RWPE2 (cell line): ENCODE measurements around the gene STX1B.
A peak's percentile ranks its signal among the peaks of the same experiment; 100 is the strongest.

Experiments
- ATAC-seq: fragments of 200-7000 bp; cut with Tn5 transposase; 3 replicates; pipeline ENCODE4 v1.9.1; 2021; ENCODE audit warnings: low read depth
- DNase-seq: peaks from one replicate; pipeline ENCODE4 v3.0.0-alpha.2; 2020; ENCODE audit warnings: low spot score
- H3K27ac ChIP-seq: fragments of 450-650 bp; 2 replicates; pipeline ENCODE4 v1.5.1; 2017; ENCODE audit warnings: mild to moderate bottlenecking; ENCODE audit not compliant: poor library complexity, severe bottlenecking
- H3K27me3 ChIP-seq: fragments of 250-450 bp; sonication (Bioruptor Pico); 2 replicates; pipeline ENCODE4 v1.5.1; 2021; ENCODE audit warnings: mild to moderate bottlenecking, moderate library complexity; ENCODE audit not compliant: insufficient read depth, poor library complexity, severe bottlenecking
- H3K36me3 ChIP-seq: fragments of 250-450 bp; sonication (Bioruptor Pico); 2 replicates; pipeline ENCODE4 v1.5.1; 2020; ENCODE audit warnings: low read depth, mild to moderate bottlenecking, moderate library complexity
- H3K4me1 ChIP-seq: fragments of 250-450 bp; sonication (Bioruptor Pico); 2 replicates; pipeline ENCODE4 v1.5.1; 2021; ENCODE audit warnings: mild to moderate bottlenecking, moderate library complexity; ENCODE audit not compliant: insufficient read depth, poor library complexity, severe bottlenecking
- H3K4me3 ChIP-seq: fragments of 250-450 bp; sonication (Bioruptor Pico); 2 replicates; pipeline ENCODE4 v1.5.1; 2021; ENCODE audit warnings: mild to moderate bottlenecking, moderate library complexity; ENCODE audit not compliant: severe bottlenecking
- H3K9me3 ChIP-seq: fragments of 250-450 bp; sonication (Bioruptor Pico); 2 replicates; pipeline ENCODE4 v1.5.1; 2021; ENCODE audit warnings: mild to moderate bottlenecking, moderate library complexity; ENCODE audit not compliant: severe bottlenecking
- CTCF ChIP-seq: fragments of 450-650 bp; IDR thresholded peaks from one replicate; pipeline ENCODE4 v1.5.1; 2017; ENCODE audit warnings: mild to moderate bottlenecking, moderate library complexity; ENCODE audit not compliant: poor library complexity, severe bottlenecking

Gene STX1B

DNA sequence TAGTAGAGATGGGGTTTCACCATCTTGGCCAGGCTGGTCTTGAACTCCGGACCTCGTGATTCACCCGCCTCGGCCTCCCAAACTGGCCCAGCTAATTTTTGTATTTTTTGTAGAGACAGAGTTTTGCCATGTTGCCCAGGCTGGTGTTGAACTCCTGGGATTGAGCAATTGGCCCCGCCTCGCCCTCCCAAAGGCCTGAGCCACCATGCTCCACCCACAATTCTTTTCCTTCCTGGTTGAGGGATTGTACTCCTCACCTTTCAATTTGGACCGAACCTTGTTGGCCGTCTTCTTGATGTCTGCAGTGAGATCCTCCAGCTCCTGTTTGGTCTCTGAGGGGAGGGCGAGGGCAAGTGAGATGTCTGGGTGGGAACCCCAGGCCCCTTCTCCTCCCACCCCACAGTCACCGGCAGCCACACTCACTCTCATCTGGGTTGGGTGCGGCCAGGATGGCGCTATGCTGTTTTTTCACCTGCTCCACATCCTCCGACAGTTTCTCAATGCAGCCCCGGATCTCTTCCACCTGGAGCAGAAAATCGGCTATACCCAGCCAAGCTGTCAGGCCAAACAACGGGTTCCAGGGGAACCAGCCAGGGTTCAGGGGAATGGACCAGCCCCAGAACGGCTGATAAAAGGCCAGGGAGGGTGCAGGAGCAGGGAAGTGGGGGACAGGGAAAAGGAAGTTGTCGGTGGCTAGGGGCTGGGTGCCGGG is 9.6 kb downstream of the STX1B start:
- Histone ChIP-seq H3K9me3 (no peaks in the 10 kb centered on the region), H3K27ac (no peak overlapping the region), H3K4me1 (peaks cover 14% of the 10 kb centered on the region), H3K4me3 (no peak overlapping the region), H3K27me3 (no peaks in the 10 kb centered on the region), H3K36me3 (no peaks in the 10 kb centered on the region)
- DNase-seq (no peak), ATAC-seq (no peak)
- no peak for TF ChIP-seq CTCF

- no peak for TF ChIP-seq CTCF
- H3K9me3 ChIP-seq, result no peaks in the 10 kb centered on the region
- ATAC-seq, result no peak
- no peaks in the 10 kb centered on the region for H3K27me3 ChIP-seq
- H3K4me3 ChIP-seq, result no peak overlapping the region
- DNase-seq, result no peak
- H3K4me1 ChIP-seq, result peaks cover 14% of the 10 kb centered on the region
- no peaks in the 10 kb centered on the region for H3K36me3 ChIP-seq
- peak overlapping the region; percentile 94 for H3K27ac ChIP-seq
Observed at GRCh38 chr16:30998852-30999761, 11.3 kb downstream of the STX1B start.

DNA sequence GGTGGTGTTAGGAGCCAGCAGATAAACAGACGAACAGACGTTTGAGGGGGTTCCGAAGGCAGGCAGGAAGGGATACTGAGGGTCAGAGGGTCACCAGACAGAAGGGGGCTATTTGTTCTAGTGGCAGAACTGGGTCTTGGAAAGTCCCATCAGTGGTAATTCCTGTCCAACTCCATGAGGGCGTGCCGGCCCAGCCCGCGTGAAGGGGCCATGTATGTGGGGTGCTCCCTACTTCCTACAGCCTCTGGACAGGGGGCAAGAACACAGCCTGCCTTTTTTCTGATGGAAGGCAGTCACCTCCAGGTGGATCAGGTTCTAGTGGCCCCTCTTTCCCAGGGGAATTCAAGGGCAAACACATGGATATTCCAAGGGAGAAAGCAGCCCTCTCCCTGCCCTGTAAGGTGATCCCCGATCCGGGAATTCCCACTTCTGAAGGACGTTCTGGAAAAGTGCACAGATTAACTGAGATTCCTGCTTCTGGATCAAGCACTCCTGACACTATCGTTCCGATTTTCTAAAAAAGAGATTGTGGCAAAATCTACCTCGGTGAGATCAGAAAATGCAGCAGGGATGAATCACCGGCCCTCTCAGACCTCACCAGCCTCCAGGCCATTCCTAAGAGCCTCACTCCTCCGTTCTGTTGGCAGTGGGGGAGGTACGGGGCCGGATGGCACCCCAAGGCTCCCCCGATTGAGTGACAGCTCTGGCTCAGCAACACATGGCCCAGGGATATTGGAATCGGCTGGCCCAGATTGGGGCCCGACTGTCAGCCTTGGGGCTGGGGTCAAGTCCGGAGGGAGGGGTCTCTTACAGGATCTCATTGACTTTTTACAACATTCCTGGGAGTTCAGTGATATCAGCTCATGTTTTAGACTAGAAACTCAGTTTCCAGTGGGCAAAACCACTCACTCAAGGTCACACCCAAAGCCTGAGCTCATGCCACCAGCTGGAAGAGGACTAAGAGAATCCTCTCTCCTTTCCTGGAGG is 12.4 kb downstream of the STX1B start:
- ATAC-seq (peak; percentile 80), DNase-seq (no peak)
- Histone ChIP-seq H3K9me3 (no peaks in the 10 kb centered on the region), H3K27me3 (no peaks in the 10 kb centered on the region), H3K4me1 (peaks cover 14% of the 10 kb centered on the region), H3K27ac (peak overlapping the region; percentile 94), H3K36me3 (no peaks in the 10 kb centered on the region), H3K4me3 (peak overlapping the region; percentile 43)
- no peak for TF ChIP-seq CTCF

GRCh38 chr16:30996985-30997724 is 13.3 kb downstream of the STX1B start:
- Histone ChIP-seq H3K27ac (peak overlapping the region; percentile 94), H3K4me1 (peaks cover 14% of the 10 kb centered on the region), H3K9me3 (no peaks in the 10 kb centered on the region), H3K4me3 (peak overlapping the region; percentile 43), H3K36me3 (no peaks in the 10 kb centered on the region), H3K27me3 (no peaks in the 10 kb centered on the region)
- TF ChIP-seq CTCF, result no peak
- ATAC-seq, result peak; percentile 85
- DNase-seq, result peak; percentile 85
